HG03196 (cell line): ENCODE data around the gene GNGT2.
"Not testable (repeated sequence)": the region's sequence is repeated elsewhere in the genome, so short reads cannot be mapped to it uniquely, and the experiment has no call there.

Source experiments
- ATAC-seq: cut with Tn5 transposase; IDR thresholded peaks from one replicate; pipeline ENCODE4 v1.9.1; 2021; ENCODE audit not compliant: unreplicated experiment

Gene GNGT2

GRCh38 chr17:49180303-49180702 is 30.1 kb downstream of the GNGT2 start:
- no peak for ATAC-seq

- not testable (repeated sequence) for ATAC-seq
Observed at GRCh38 chr17:49175978-49176377, 34.4 kb downstream of the GNGT2 start.

- not testable (repeated sequence) for ATAC-seq
Observed at GRCh38 chr17:49170711-49171110, 39.7 kb downstream of the GNGT2 start.

GRCh38 chr17:49170216-49170615 is 40.2 kb downstream of the GNGT2 start:
- no peak for ATAC-seq

- ATAC-seq = no peak
Observed at GRCh38 chr17:49168706-49169105, 41.7 kb downstream of the GNGT2 start.

GRCh38 chr17:49165143-49165542 is 45.2 kb downstream of the GNGT2 start:
- no peak for ATAC-seq

- ATAC-seq = no peak
Observed at GRCh38 chr17:49162866-49163265, 47.5 kb downstream of the GNGT2 start.

- ATAC-seq = no peak
Observed at GRCh38 chr17:49157784-49158183, 52.6 kb downstream of the GNGT2 start.

- no peak for ATAC-seq
Observed at GRCh38 chr17:49156256-49156655, 54.1 kb downstream of the GNGT2 start.
